Osteocyte (in vitro differentiated cells): Measurements from ENCODE around the gene MAP2K6. TPM values are rescaled to one million over a fixed set of nuclear protein-coding genes. Genes with fewer than 3 reads are reported as not detected.

Source experiments
- DNase-seq: peaks from one replicate; pipeline ENCODE4 v3.0.0; 2021; ENCODE audit warnings: mixed read lengths; ENCODE audit not compliant: unreplicated experiment; ENCODE audit errors: extremely low spot score
- H3K27ac Mint-ChIP-seq: one replicate; pipeline ENCODE4 v1.8.0; 2021; ENCODE audit warnings: mild to moderate bottlenecking, mixed read lengths; ENCODE audit not compliant: unreplicated experiment
- H3K27me3 Mint-ChIP-seq: one replicate; pipeline ENCODE4 v1.8.0; 2021; ENCODE audit warnings: mixed read lengths; ENCODE audit not compliant: unreplicated experiment
- H3K36me3 Mint-ChIP-seq: one replicate; pipeline ENCODE4 v1.8.0; 2021; ENCODE audit warnings: mixed read lengths; ENCODE audit not compliant: unreplicated experiment
- H3K4me1 Mint-ChIP-seq: one replicate; pipeline ENCODE4 v1.8.0; 2021; ENCODE audit warnings: mixed read lengths; ENCODE audit not compliant: unreplicated experiment
- H3K4me3 Mint-ChIP-seq: one replicate; pipeline ENCODE4 v1.8.0; 2021; ENCODE audit warnings: mild to moderate bottlenecking, moderate library complexity, mixed read lengths; ENCODE audit not compliant: unreplicated experiment
- H3K9me3 Mint-ChIP-seq: one replicate; pipeline ENCODE4 v1.8.0; 2021; ENCODE audit warnings: mixed read lengths; ENCODE audit not compliant: unreplicated experiment
- total RNA-seq: library from RNA; stranded (reverse); gene quantifications from 2 replicates; pipeline ENCODE4 v1.2.1, GENCODE V29; 2021
- TF ChIP-seq, protein P1 (sequence below): fragments of 200-600 bp; sonication (generic); IDR thresholded peaks from 2 replicates; pipeline ENCODE4 v1.5.0; 2021; ENCODE audit warnings: antibody characterized with exemption, mild to moderate bottlenecking, moderate library complexity

MAP2K6 gene
- total RNA-seq, 1 donor from 2014 or later: 2.8 TPM

- Mint-ChIP-seq H3K4me3 (no peak overlapping the region), H3K27me3 (no peaks in the 10 kb centered on the region), H3K36me3 (no peaks in the 10 kb centered on the region), H3K4me1 (no peaks in the 10 kb centered on the region), H3K9me3 (no peaks in the 10 kb centered on the region), H3K27ac (no peak overlapping the region)
- no peak for DNase-seq
- TF ChIP-seq, protein P1, sequence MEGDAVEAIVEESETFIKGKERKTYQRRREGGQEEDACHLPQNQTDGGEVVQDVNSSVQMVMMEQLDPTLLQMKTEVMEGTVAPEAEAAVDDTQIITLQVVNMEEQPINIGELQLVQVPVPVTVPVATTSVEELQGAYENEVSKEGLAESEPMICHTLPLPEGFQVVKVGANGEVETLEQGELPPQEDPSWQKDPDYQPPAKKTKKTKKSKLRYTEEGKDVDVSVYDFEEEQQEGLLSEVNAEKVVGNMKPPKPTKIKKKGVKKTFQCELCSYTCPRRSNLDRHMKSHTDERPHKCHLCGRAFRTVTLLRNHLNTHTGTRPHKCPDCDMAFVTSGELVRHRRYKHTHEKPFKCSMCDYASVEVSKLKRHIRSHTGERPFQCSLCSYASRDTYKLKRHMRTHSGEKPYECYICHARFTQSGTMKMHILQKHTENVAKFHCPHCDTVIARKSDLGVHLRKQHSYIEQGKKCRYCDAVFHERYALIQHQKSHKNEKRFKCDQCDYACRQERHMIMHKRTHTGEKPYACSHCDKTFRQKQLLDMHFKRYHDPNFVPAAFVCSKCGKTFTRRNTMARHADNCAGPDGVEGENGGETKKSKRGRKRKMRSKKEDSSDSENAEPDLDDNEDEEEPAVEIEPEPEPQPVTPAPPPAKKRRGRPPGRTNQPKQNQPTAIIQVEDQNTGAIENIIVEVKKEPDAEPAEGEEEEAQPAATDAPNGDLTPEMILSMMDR: no peak
These were observed 934 bp downstream of the MAP2K6 start for GRCh38 chr17:69415431-69415830.

DNA sequence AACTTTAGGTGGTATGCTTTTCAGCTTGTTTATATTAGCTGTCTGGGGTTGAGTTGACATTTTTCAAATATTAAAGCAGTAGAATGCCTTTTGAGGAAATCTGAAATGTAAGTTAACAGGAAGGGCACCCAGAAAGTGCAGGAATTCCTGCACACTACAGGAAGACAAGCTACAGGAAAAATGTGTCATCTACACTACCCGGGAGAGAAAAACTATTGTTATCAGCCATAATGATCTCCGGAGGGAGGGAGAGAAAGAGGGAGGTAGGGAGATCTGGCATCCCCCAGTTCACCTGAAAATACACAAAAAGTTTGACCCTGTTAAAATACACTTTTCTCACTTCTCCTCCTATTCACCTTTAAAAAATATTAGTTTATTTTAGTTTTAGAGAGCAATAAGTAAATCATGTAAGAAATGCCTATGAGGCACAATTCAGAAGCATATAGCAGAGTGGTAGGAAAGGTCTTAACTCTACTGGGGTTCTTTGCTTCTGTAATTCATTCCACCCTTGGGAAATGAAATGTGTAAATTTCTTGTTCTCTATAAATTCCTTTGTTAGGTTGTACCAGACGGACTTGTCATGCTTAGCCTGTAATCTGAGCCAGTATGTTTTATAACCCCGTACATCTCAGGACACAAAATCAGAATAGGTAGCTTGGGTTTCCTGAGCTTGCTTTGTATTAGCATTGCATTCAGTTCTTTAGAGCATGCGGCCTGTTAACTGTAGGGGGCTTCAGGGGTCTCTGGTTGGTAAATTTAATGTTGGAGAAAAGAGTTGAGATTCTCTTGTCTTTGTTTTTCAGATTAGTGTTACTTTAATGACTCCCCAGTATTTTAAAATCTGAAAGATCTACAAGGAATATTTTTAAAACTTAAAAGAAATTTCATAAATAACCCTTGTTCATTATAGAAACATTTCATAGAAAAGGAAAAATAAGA, 3.3 kb downstream of the MAP2K6 start:
- Mint-ChIP-seq H3K27ac (peak overlapping the region; percentile 38), H3K4me1 (no peaks in the 10 kb centered on the region), H3K9me3 (no peaks in the 10 kb centered on the region), H3K36me3 (no peaks in the 10 kb centered on the region), H3K27me3 (no peaks in the 10 kb centered on the region), H3K4me3 (no peak overlapping the region)
- DNase-seq: no peak
- TF ChIP-seq, protein P1: no peak

DNA sequence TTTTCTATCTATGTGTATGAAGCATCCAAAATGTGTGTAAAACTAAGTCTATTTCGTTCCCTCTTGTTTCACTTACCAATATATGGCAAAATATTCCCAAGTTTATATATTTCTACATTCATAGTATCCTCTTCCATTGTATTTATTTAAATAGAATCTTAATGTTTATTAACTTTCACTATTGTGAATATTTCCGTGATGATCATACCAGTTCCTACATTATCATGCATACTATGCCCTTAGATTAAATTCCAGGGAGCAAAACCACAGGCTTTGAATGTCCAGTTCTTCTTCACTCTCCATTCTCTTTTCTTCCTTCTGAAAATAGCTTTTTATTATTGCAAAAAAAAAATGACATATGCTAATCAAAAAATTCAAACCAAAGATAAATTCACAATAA, 4.0 kb downstream of the MAP2K6 start:
- no peaks in the 10 kb centered on the region for H3K9me3 Mint-ChIP-seq
- TF ChIP-seq, protein P1: no peak
- H3K27ac Mint-ChIP-seq: peak overlapping the region; percentile 38
- H3K4me3 Mint-ChIP-seq: no peak overlapping the region
- H3K27me3 Mint-ChIP-seq: no peaks in the 10 kb centered on the region
- H3K4me1 Mint-ChIP-seq: peaks cover 2% of the 10 kb centered on the region
- H3K36me3 Mint-ChIP-seq: no peaks in the 10 kb centered on the region
- no peak for DNase-seq

- H3K36me3 Mint-ChIP-seq: no peaks in the 10 kb centered on the region
- no peak for DNase-seq
- H3K27ac Mint-ChIP-seq: no peak overlapping the region
- H3K4me1 Mint-ChIP-seq: peaks cover 4% of the 10 kb centered on the region
- no peaks in the 10 kb centered on the region for H3K27me3 Mint-ChIP-seq
- no peak overlapping the region for H3K4me3 Mint-ChIP-seq
- TF ChIP-seq, protein P1: no peak
- H3K9me3 Mint-ChIP-seq: no peaks in the 10 kb centered on the region
These were observed 9.0 kb downstream of the MAP2K6 start for GRCh38 chr17:69423450-69423849.

DNA sequence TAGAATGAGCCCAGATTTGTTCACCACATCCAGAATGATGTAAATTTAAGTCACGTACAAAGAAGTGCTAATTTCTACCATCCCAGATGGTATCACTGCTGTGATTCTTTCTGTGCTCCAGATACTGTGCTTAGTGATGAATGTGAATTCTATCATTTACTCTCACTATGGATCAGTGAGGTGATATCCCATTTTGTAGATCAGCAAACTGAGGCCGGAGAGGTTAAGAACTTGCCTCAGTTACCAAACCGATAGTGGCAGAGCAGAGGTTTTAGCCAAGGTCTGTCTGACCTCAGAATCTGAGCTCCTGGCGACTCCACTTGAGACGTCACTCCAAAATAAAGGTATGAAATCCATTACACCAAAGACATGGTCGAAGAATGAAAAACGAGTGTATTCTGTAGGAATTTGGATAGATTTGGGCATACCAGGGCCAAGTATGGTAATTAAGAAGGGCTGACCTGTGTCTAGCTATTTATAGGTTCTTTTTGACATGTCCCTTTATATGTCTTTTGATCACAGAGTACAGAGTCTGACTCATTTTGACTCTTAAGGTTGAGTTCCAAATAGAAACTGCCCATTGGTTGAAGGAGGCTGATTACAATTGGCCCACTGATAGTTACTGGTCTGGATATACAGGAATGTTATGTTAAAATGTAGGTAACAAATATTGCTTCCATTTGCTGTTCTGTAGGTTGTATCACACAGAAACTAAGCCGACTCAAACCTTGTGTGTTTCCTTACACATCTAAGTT, 10.0 kb downstream of the MAP2K6 start:
- no peak for DNase-seq
- TF ChIP-seq, protein P1: no peak
- no peaks in the 10 kb centered on the region for H3K9me3 Mint-ChIP-seq
- H3K27me3 Mint-ChIP-seq: no peaks in the 10 kb centered on the region
- no peaks in the 10 kb centered on the region for H3K36me3 Mint-ChIP-seq
- no peak overlapping the region for H3K4me3 Mint-ChIP-seq
- peaks cover 4% of the 10 kb centered on the region for H3K4me1 Mint-ChIP-seq
- no peak overlapping the region for H3K27ac Mint-ChIP-seq
